Measurements from ENCODE around the gene FCN3. TPM values are rescaled to one million over a fixed set of nuclear protein-coding genes. Genes with fewer than 3 reads are reported as not detected.
A peak's percentile ranks its signal among the peaks of the same experiment; 100 is the strongest.

The FCN3 gene
- total RNA-seq, 1 donor from 2014 or later = not detected

DNA sequence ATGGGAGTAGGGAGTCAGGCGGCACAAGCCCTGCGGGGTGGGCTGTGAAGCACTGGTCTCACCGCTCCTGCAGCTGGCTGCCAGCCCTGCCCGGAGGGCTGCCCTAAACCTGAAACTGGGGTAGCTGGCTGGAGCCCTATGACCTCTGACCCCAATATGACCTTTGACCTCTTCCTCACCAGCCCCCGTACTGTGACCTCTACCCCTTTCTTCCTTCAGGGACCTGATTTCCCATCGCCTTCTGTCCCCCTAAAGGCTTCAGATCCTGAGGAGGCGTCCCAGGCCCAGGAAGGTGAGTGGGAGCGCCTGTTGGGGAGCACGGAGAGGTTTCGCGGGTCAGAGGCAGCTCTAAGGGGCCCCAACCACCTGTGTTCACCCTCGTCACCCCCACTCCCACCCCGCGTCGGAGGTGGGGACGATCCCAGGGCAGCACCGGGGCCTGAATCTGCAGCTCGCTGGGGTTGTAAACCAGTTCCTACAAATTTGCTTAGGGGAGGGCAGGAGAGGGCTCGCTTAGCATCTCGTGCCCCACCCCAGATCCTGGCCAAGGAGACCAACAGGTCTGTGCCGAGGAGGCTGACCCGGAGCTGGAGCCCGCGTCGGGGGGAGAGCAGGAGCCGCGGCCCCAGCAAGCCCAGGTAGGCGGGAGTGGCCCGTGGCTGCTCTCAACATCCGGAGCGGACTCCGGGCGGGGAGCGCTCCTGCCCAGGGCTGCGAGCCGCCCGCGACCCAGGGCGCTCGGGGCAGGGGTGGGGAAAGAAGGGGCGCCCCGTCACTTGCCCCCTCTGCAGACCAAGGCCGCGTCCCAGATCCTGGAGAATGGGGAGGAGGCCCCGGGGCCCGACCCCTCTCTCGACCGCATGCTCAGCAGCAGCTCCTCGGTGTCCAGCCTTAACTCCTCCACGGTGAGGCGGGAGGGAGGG lies 25.5 kb downstream of the FCN3 start:
- Mint-ChIP-seq H3K27me3 (peaks cover 4% of the 10 kb centered on the region), H3K9me3 (no peaks in the 10 kb centered on the region), H3K27ac (peak overlapping the region; percentile 29), H3K4me3 (peak overlapping the region; percentile 66), H3K36me3 (peaks cover 4% of the 10 kb centered on the region), H3K4me1 (ENCODE audit: unreplicated experiment) (peaks cover 9% of the 10 kb centered on the region)
- no peak for DNase-seq (ENCODE audit: extremely low spot score, unreplicated experiment)
- TF ChIP-seq, protein P1, sequence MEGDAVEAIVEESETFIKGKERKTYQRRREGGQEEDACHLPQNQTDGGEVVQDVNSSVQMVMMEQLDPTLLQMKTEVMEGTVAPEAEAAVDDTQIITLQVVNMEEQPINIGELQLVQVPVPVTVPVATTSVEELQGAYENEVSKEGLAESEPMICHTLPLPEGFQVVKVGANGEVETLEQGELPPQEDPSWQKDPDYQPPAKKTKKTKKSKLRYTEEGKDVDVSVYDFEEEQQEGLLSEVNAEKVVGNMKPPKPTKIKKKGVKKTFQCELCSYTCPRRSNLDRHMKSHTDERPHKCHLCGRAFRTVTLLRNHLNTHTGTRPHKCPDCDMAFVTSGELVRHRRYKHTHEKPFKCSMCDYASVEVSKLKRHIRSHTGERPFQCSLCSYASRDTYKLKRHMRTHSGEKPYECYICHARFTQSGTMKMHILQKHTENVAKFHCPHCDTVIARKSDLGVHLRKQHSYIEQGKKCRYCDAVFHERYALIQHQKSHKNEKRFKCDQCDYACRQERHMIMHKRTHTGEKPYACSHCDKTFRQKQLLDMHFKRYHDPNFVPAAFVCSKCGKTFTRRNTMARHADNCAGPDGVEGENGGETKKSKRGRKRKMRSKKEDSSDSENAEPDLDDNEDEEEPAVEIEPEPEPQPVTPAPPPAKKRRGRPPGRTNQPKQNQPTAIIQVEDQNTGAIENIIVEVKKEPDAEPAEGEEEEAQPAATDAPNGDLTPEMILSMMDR (conservative IDR thresholded peaks at IDR 0.05) = no peak

DNA sequence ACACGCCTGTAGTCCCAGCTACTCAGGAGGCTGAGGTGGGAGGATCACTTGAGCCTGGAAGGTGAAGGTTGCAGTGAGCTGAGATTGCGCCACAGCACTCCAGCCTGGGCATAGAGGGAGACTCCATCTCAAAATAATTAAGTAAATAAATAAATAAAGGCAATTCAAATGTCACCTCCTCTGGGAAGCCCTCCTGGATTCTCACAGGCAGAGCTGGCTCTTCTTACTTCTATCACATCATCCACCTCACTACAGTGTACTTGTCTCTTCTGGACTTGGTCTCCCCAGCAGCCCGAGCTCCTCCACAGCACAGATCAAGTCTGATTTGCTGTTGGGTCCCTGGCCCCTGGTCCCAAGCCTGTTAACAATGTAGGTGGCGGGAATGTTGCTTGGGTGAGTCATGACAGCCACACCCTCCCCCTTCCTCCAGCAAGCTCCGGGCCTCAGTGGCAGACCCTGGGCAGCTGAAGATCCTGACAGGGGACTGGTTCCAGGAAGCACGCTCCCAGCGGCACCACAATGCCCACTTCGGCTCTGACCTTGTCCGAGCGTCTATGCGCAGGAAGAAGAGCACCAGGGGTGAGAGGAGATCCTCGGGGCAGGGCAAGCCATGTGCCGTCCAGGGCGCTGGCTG lies 27.5 kb downstream of the FCN3 start:
- H3K4me3 Mint-ChIP-seq = peak overlapping the region; percentile 70
- DNase-seq (ENCODE audit: extremely low spot score, unreplicated experiment) = no peak
- peaks cover 4% of the 10 kb centered on the region for H3K36me3 Mint-ChIP-seq
- H3K27me3 Mint-ChIP-seq = peaks cover 4% of the 10 kb centered on the region
- H3K4me1 Mint-ChIP-seq (ENCODE audit: unreplicated experiment) = peaks cover 20% of the 10 kb centered on the region
- H3K9me3 Mint-ChIP-seq = no peaks in the 10 kb centered on the region
- TF ChIP-seq, protein P1 (conservative IDR thresholded peaks at IDR 0.05) = no peak
- peak overlapping the region; percentile 86 for H3K27ac Mint-ChIP-seq

DNA sequence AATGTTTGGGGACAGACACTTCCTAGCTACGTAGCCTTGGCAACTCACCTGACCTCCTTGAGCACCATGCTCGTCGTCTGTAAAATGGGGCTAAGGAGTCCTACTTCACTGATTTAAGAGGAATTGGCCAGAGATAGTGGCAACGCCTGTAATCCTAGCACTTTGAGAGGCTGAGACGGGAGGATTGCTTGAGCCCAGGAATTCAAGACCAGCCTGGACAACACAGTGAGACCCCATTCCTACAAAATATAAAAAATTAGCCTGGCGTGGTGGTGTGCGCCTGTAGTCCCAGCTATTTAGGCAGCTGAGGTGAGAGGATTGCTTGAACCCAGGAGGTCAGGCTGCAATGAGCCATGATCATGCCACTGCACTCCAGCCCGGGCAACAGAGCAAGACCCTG lies 28.3 kb downstream of the FCN3 start:
- TF ChIP-seq, protein P1 (conservative IDR thresholded peaks at IDR 0.05) = no peak
- Mint-ChIP-seq H3K27me3 (peaks cover 4% of the 10 kb centered on the region), H3K36me3 (peaks cover 4% of the 10 kb centered on the region), H3K9me3 (no peaks in the 10 kb centered on the region), H3K4me3 (peak overlapping the region; percentile 63), H3K27ac (no peak overlapping the region), H3K4me1 (ENCODE audit: unreplicated experiment) (peaks cover 18% of the 10 kb centered on the region)
- DNase-seq (ENCODE audit: extremely low spot score, unreplicated experiment) = no peak

DNA sequence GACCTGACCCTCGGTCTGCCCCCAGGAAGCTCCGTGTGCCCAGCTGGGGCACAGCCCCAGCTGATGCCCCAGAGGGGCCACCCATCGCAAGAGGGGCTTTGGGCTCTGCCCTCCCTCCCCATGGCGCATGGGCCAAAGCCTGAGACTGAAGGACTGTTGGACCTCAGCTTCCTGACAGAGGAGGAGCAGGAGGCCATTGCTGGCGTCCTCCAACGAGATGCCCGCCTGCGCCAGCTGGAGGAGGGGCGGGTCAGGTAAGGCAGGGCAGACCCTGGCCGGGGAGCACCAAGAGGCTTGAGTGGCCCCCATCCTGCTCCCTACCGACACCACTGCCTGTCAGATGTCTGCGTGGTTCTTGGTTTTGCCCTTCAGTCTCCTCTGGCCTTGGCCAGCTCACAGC lies 29.4 kb downstream of the FCN3 start:
- Mint-ChIP-seq H3K36me3 (peaks cover 4% of the 10 kb centered on the region), H3K4me3 (no peak overlapping the region), H3K9me3 (no peaks in the 10 kb centered on the region), H3K4me1 (ENCODE audit: unreplicated experiment) (peaks cover 22% of the 10 kb centered on the region), H3K27ac (no peak overlapping the region), H3K27me3 (no peaks in the 10 kb centered on the region)
- DNase-seq (ENCODE audit: extremely low spot score, unreplicated experiment) = no peak
- TF ChIP-seq, protein P1 (conservative IDR thresholded peaks at IDR 0.05) = no peak

DNA sequence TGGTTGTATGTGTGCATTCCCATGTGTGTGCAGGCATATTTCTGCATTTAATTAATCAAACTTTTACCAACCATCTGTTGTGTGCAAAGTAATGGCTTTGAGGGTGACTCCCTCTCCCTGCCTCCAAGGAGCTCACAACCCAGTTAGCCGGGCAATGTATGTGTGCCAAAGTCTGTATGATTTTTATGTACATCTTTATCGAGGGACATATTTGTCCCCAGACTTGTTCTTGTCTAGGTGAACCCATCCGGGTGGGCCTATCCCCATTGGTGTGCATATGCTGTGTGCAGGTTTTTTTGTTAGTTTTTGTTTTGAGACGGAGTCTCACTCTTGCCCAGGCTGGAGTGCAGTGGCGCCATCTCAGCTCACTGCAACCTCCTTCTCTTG lies 31.0 kb downstream of the FCN3 start:
- TF ChIP-seq, protein P1 (conservative IDR thresholded peaks at IDR 0.05) = no peak
- H3K36me3 Mint-ChIP-seq = peaks cover 4% of the 10 kb centered on the region
- peak overlapping the region; percentile 89 for H3K4me3 Mint-ChIP-seq
- H3K9me3 Mint-ChIP-seq = no peaks in the 10 kb centered on the region
- peak overlapping the region; percentile 89 for H3K27ac Mint-ChIP-seq
- H3K4me1 Mint-ChIP-seq (ENCODE audit: unreplicated experiment) = peaks cover 33% of the 10 kb centered on the region
- no peak for DNase-seq (ENCODE audit: extremely low spot score, unreplicated experiment)
- no peaks in the 10 kb centered on the region for H3K27me3 Mint-ChIP-seq

All from type B pancreatic cell (in vitro differentiated cells).